Bone marrow (tissue), 2 donors: ENCODE measurements around the gene PNMA6E.

Experiments
- DNase-seq, 2 donors: peaks; one replicate each; lab custom pipeline; 2025; lab: John Stamatoyannopoulos, UW

PNMA6E gene

DNA sequence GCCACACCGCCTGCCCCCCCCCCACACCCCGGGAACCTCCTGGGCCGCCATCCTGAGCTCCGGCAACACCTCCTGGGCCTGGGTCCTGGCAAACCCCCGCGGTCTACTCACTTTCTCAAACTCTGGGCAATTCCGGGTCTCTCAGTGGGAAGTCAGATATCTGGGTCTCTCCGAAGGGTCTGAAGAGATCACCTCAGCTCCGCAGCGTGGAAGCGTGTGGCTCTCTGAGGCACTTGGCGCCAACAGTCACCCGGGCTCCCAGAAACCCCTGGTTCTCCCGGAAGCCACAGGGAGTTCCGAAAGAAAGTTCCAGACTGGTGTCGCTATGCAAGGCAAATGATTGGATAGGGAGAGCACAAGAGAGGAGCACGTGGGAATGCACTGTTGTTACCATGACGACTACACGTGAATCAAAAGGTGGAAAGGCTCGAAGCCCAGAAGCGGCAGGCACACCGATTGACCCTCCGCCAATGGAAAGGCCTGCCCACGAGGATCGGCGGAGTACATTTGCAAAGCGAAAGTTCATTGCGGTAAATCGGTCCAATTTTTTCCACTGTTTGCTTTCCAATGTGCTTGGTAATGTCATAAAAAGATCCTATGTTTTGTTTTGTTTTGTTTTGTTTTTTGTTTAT is at the start of gene PNMA6E:
Gene PNMA6E (minus strand): TSS at position 218 of the 632 bp plus-strand sequence. CDS start 2,501 bp downstream, outside the sequence.
- DNase-seq, result no peak

DNA sequence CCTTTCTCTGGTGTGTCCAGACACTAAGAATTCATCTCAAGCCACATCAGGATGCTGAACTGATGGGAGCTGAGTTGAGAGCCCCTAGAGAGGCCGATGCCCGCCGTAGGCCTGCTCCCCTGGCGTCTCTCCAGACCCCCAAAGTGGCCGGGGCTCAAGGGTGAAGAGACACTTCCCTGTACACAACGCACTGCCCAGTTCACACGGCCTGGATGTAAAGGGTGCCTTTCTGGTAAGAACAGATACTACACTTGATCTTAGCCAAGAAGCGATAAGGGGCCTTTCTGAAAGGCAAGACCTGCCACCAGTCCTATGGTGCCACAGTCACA is 49.8 kb upstream of the PNMA6E start:
- no peak for DNase-seq

- no peak for DNase-seq
These were observed 49.2 kb upstream of the PNMA6E start for GRCh38 chrX:153450114-153450948.

- DNase-seq, result no peak
These were observed 48.4 kb upstream of the PNMA6E start for GRCh38 chrX:153449368-153450113.

DNA sequence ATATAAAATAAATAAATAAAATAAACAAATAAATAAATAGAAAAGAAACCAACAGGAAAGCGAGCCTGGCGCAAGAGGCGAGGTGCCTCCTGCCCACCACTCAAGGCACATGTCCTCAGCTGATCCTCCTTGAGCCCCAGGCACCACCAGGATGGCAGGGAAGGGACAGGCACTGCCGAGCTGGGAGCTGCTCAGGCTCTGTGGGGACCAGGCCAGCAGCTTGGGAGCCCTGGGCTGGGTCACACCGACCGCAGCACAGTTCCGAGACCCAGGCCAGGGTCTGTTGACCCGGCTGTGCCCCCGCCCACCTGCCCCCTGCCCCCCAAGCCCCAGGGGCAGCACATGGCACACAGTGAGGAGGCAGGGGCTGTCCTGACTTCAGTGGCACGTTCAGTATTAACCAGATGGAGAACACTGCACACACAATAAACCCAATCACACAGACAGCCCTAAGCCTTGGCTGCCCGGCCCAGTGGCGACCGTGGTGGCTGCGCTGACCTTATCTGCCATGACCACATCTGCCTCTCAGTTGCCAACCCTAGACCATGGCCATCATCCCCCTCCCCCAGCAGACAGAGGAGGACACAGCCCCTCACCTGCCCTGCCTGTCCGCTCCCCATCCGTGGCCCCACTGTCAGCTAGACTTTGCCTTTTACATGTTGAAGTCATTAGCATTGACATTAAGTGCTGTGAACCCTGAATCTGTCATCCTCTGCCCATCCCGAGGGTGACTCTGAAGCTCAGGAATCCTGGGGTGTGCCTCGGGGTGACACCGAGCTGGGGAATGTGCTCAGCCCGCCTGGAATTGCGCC is 47.6 kb upstream of the PNMA6E start:
- no peak for DNase-seq

DNA sequence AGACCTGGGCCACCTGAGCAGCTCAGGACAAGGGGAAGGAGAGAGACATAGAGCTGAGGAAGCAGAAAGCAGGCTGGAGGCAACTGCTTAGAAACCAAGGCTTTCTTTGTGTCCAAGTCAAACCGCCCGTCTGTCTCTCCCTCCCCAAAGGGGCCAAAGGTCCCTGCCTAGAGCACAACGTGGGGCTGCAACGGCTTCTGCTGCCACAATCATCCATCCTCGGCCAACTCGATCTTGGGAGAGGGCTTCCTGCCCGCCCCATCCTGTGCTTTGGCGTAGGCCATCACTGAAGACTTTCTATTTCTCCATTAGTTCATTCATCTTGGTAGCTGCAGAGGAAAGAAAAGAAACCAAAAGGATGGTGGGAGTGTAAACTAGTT is 46.4 kb upstream of the PNMA6E start:
- DNase-seq, result no peak

GRCh38 chrX:153446950-153447580 is 45.9 kb upstream of the PNMA6E start:
- DNase-seq, result no peak

DNA sequence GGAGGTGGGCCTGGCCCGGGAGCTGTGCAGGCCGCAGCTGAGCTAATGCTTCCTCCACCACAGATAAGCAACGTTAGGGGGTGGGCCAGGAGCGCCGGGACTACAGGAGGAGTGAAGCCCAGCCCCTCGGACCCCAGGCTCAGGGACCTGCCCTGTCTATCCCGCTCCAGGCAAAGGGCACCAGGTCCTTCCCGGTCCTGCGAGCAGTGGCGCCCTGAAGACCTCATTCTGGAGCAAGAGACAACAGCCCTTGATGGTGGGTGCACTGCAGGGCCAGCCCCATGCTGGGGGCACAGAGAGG is 45.4 kb upstream of the PNMA6E start:
- DNase-seq, result no peak

- DNase-seq, result no peak
These were observed 44.9 kb upstream of the PNMA6E start, which contains the start of gene TREX2 for GRCh38 chrX:153445856-153446635. TREX2 (minus strand) TSS chrX:153446056; CDS start chrX:153445430, 626 bp downstream.

DNA sequence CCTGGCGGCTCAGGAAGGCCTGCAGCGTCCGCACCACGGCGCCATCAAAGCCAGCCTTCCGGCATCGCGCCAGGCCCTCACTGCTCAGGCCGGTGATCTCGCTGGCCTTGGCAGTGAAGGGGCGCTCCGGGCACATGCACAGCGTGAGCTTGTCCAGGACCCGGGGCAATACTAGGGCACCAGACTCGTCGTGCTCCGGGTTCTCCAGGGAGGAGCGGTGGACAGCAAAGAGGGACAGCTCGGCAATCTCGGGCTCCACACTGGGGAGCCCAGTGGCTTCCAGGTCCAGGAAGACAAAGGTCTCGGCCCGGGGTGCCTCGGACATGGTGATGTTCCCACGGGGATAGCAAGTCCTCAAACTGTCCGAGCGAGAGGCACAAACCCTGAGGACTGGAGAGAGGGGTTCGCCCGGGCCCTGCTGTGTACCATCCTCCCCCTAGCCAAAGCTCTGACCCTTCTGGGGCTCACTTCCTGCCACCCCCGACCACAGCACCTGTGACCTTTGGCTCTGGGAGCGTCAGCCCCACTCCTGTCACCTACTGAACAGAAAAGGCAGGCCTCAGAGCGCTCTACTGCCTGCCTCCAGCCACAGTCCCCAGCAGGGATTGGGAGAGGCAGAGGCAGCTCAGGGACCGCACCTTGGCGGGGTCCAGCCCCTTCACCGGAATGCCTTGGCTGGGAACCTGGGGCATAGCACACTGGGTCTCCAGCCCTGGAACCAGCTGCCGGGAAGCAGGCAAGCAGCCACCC is 44.1 kb upstream of the PNMA6E start:
- no peak for DNase-seq

GRCh38 chrX:153444333-153445011 is 43.3 kb upstream of the PNMA6E start:
- DNase-seq, result no peak

- no peak for DNase-seq
These were observed 42.6 kb upstream of the PNMA6E start for GRCh38 chrX:153443476-153444332.

- no peak for DNase-seq
These were observed 41.3 kb upstream of the PNMA6E start for GRCh38 chrX:153442463-153442862.

DNA sequence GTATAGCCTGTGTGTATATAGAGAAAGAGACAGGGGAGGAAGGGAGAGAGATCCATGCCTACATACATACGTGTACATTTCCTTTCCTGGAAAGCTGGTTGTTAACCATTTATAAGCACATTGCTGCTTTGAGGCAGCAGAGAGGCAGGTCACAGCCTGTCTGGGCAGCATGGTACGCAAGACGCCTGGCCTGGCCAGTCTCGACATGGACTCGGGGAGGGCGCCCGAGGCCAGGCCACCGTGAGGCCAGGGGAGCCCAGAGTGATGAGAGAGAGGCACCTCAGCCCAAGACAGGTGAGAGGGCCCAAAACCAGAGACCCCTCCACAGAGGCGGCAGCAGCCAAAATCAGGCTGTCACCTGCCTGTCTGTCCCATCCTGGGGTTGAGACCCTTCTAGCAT is 40.8 kb upstream of the PNMA6E start:
- no peak for DNase-seq

DNA sequence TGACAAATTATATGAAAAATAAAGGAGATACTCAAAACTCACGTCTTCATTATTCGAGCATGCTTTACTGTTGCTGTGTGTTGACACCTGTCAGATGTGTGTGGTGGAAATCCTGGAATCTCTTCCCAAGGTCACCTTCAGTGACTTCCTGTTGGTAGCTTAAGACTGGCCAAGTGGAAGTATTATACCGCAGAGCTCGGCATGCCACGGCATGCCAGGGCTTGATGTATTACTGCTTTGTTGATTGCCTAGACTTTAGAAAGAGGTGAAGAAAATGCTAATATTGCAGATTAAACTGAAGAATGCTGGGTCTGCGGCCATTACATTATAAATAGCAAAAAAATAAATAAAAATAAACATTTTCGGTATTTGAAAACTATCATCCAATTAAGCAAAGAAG is 40.1 kb upstream of the PNMA6E start:
- DNase-seq, result no peak

DNA sequence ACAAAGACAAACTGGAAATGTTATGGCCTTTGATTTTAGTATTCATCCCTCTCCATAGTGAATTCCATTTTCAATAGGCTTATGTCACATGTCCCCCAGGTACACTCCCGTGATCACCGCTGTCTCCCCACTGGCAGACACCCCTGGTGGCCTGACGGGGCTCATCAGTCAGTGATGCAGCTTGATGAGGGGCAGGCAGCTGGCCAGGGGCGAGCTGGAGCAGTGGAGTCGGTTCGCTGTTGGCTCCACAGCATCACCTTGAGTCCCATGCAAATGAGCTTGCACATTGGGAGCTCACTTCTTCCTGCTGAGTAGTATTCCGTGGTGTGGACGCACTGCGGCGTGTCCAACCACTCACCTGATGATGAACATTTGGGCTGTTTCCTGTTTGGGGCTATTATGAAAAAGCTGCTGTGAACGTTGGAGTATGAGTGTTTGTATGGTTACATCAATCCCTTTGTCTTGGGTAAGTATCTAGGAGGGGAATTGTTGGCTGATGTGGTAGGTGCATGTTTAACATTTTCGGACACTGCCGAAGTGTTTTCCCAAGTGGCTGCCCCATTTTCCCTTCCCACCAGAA is 39.5 kb upstream of the PNMA6E start:
- no peak for DNase-seq

- DNase-seq, result no peak
These were observed 38.8 kb upstream of the PNMA6E start for GRCh38 chrX:153439977-153440376.

GRCh38 chrX:153438532-153438931 is 37.4 kb upstream of the PNMA6E start:
- DNase-seq, result no peak
